Ramos (cell line): ENCODE measurements around the gene SERPINA4.

Experiments
- in situ Hi-C: fragments of 300-500 bp; cut with MboI; formaldehyde crosslinking; loops from one replicate; pipeline ENCODE4 v1.14.3; 2022; ENCODE audit warnings: low sequenced_read_pairs; ENCODE audit not compliant: unreplicated experiment

SERPINA4 gene

DNA sequence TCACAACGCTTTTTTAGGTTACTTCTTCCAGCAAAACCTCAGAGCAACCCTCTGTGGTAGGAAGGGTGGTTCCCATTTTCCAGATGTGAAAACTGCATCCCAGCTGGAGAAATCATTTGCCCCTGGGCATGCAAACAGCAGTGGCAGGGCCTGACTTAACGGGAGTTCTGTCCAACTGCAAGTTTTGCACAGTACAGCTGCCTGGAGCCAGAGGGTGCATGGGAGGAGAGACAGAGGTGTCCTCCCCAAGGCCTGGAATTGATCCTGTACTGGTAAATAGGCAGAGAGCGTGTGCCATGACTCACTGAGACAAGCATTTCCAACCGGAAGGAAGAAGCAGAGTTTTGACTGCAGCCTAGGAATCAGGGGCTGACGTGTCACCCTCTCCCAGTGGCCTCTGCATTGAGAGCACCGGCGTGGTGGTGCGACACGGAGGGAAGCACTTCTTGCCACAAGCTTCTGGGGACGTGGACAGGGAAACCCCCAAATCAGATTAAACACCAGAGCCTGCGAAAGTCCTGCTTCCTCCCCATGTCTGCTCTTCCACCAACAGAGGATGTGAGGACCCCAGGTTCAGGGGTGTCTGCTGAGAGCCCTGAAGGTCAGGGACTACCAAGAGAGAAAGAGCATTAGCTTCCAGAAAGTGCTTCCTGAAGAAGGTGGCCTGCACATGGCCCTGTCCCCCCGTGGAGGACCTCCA is 19.0 kb upstream of the SERPINA4 start:
- in situ Hi-C loops: no loop called here

DNA sequence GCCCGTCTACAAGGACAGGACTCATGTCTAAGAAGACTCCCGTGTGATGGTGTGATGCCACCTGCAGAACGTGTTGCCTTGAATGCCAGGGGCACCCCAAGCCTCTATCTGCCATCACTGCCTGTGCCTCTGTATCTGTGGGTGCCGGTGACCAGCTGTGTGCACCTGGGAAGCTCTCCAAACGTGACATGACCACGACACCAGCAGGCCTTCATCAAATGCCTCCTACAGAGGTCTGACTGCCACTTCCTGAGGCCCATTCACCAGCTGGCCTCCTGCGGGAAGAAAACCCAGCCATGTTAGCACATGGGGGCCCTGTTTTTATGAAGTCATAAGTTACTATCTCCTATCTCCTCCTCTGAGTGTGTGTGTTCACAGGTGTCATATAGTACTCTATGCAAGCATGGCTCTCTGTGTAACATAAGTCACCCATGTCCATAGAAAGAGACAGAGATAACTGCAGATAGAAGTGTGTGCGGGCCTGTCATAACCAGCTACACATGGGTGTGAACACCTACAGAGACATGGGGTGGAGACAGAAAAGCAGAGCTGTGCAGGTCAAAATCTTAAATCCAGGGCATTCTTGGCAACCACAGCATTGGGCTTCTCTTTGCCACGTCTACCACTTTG is 18.3 kb upstream of the SERPINA4 start:
- in situ Hi-C loops: no loop called here

DNA sequence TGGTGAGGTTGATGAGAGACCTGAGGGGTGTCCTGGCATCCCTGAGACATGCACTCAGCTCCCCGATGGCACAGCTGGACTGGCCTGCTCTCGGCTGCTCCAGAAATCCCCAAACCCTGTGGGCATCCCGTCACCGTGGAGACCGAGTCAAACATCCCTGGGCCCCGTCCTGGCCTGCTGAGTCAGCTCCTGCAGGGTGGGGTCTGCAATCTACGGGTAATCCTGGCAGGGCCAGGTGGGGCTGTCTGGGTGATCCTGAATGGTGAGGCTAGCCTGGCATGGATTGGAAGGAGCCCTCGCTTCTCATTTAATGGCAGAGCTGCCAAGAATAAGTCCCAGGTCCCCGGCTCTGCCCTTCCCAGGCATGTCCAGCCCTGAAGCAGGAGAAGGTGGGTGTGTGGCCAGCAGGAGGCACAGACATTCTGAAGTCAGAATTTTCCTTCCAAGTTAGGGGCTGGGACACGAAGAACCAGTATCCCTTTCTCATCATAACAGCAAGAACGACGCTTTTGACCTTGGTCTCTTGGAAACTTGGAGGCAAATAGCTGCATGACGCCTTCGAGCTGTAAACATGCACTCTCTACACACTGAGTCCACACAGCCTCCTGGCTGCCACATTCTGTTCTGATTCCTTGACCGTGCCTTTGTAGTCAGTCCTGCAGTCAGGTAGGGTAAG is 17.7 kb upstream of the SERPINA4 start:
- in situ Hi-C loops: no loop called here

DNA sequence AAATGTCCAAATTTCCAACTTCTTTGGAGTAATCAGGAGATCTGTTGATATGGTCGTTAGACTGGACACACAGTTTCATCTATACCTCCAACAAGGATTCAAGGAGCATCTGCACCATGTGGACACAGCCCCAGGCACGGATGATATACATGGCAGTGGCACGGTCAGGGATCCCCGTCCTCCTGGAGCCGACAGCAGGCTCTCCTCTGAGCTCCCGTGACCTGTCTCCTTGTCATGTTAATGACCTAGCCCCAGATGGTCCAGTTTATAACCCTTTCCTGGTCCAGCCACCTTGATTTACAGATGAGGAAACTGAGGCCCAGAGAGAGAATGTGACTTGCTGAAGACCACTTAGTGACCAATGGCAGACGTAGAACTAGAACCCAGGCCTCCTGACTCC is 16.5 kb upstream of the SERPINA4 start:
- in situ Hi-C loops: no loop called here

DNA sequence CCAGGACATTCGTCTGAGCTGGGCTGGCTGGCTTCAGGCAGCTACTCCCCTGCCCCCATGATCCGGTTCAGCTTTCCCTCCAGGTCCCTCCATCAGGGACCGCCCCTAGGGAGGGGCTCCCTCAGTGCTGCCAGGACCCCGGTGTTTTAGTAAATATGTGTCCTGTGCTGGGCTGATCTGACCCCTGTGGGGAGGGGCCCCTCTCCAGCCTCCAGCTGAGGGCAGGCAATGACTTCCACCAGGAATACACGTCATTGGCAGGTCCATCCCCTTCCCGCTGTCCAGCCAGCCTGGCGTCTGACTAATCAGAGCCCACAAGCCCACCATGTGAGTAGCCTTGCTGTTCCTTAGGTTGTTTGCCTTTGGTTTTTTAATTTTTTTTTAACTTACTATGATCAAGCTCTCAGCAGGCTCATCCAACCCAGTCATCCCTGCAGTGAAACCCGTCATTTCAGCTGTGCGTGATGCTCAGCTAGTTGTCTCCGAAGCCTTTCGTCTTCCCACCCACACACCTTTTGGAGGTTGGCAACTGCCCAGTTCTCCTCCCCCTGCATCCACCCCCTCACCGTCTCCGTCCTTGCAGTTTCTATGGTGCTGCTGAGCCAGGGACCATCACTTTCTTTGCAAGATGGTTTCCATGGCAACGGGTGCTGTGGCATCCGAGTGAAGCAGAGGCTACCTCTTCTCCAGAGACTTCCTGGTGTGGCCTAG is 16.0 kb upstream of the SERPINA4 start:
- in situ Hi-C loops: no loop called here

DNA sequence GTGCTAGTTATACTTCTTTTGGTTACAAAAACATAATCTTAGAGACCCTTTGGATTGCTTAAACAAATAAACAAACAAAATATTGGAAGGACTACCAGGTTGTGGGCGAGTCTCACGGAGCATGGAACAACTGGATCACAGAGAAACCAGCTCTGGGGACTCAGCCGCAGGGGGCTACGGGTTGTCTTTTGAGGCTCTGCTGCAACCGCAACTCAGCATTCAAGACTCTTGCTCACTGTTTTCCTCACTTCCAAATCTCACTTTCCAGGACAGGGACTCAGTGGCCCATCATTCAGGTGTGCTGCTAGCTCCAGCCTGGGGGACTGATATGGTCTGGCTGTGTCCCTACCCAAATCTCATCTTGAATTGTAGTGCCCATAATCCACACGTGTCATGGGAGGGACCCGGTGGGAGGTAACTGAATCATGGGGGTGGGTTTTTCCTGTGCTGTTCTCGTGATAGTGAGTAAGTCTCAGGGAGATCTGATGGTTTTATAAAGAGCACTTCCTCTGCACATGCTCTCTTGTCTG is 14.0 kb upstream of the SERPINA4 start:
- in situ Hi-C loops: no loop called here

DNA sequence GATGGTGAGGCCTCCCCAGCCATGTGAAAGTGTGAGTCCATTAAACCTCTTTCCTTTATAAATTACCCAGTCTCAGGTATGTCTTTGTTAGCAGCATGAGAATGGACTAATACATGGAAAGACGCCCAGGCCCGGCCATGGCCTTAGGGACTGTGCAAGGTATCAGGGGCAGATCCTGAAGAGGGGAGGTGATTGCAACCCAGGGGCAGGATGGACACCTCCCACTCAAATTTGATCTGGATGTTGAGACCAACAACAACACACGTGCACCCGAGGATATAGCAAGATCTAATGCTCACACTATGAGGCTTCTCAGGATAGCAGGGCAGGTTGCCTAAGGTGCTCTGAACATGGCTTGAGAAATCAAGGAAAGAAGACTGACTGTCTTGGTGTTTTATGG is 13.5 kb upstream of the SERPINA4 start:
- in situ Hi-C loops: no loop called here

DNA sequence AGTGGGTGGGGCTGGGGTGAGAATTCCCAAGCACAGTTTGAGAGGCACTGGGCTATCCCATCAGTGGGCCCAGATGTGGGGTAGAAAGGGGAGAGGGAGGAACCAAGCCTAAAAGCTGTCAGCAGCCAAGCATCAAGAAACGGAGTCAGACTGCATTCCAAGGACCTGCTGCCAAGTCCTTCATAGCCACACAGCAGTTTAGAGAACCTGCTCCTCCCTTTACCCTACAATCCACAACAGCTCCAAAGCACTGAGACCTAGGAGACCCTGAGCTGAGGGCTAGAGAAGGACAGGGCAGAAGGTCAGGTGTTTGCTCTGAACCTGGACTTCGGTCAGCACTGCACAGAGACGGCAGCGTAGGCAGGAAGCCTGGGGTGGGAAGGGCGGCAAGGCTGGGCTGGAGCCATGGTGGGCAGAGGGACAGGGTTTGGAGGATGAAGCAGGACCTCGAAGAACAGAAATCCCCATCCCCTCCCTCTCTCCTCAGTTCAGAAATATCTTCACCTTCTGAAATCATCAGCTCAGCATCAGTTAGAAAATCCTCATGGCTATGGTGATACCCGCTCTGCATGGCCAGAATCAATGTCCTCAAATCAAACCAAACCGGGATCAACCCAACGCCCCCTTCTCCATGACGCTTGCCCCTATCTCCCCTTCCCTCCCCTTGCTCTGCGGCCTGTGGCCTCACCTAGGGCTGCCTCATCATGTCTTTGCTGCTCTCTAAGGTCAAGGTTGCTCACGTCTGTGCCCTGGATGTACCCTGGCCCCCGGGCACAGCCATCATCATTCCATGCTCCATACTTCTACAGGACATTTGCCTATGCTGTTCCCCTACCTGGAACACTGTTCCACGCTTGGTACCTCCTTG is 12.9 kb upstream of the SERPINA4 start:
- in situ Hi-C loops: no loop called here

DNA sequence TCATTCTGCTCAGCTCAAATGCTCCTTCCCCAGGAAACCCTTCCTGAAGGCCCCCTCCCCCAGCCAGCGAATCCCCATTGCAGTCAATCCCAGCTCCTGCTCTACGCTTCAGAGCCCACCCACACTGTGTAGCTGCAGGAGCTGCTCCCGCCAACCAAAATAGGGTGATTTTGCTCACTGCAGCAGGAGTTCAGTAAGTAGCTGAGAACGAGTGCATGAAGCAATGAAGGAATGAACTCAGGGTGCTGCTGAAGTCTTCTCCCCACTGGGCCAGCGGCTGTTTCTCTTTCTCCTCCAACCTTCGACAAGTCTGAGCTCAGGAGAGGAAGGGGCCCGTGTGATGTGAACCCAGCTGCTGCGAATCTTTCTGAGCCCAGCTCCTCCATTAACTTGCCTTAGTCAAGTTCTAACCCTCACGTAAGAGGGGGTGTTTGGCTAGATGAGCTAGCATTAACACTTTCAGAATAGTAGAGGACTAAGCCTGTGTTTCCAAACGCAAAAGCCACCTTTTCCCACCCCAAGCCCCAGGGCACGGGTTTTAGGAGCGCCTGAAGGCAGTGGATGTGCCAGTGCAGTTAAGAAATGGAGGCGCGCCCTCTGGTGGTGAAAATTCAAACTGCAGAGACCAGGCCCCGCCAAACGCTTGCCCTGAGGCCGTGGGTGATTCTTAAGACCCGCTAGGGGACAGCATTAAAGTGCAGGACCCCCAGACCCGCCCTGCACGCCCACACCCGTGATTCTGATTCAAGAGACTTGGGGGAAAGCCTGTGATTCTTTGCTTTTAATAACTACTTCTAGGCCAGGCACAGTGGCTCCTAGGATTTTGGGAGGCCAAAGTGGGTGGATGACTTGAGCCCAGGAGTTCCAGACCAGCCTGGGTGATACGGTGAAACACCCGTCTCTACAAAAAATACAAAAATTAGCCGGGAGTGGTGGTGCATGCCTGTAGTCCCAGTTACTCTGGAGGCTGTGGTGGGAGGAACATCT is 11.9 kb upstream of the SERPINA4 start:
- in situ Hi-C loops: no loop called here

DNA sequence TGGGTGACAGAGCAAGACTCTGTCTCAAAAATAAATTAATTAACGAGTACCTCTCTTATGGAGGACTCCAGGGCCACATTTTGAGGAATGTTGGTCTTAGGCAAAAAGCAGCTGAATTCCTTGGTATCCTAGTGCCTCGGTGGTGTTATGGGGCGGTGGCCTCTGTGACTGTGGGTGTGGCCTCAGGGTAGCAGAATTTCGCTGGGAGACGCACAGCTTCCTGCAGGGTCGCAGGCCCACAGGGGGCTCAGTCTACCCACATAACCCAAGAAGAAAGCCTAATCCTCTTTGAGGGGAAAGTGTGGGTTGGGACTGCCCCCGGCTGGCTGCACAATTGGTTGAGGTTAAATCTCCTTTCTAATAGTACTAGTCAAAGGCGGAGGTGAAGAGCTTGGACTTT is 11.2 kb upstream of the SERPINA4 start:
- in situ Hi-C loops: no loop called here

DNA sequence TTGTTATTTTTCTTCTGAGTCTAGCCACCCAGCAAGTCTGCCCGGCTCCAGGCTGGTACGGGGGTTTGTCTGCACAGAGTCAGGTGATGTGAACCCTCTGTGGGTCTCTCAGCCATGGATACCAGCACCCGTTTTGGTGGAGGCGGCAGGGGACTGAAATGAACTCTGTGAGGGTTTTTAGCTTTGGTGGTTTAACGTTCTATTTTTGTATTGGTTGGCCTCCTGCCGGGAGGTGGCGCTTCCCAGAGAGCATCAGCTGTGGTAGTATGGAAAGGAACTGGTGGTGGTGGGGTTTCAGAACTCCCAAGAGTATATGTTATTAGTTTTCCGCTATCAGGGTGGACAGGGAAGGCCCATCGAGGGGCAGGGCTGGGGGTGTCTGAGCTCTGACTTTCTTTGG is 5.3 kb upstream of the SERPINA4 start:
- in situ Hi-C loops: no loop called here

DNA sequence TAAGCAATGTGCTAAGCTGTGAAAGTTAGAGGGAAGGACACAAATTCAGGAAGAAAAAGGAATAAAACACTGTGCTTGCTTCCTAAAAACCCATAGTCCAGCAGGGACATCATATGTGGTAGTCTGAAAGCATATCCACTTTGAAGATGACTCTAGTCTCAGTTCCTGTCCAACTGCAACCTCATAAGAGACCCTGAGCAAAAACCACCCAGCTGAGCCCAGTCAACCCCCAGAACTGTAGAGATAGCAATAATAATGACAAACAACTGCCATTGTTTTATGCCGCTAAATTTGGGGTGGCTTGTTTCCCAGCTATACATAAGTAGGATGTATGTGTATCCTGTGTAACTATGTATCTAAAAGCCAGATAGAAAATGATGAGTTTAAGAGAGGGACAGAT is 3.9 kb upstream of the SERPINA4 start:
- in situ Hi-C loops: no loop called here

DNA sequence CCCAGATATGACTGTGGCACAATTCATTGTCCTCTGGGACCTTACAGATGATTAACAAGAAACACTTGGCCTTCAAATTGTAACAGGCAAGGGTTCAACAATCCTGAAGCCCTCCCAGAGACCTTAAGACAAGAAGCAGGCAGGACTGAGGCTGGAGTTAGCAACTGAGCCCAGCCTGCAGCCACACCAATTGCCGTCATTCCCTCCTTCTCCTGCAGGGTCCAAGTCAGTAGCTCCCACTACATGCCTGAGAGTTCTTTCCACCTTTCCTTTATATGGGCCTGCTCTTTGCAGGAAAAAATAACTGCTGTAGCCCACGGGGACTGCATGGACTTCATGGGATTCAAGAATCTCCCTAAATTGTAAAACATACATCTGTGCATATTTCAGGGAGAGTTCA is 2.4 kb upstream of the SERPINA4 start:
- in situ Hi-C loops: no loop called here

DNA sequence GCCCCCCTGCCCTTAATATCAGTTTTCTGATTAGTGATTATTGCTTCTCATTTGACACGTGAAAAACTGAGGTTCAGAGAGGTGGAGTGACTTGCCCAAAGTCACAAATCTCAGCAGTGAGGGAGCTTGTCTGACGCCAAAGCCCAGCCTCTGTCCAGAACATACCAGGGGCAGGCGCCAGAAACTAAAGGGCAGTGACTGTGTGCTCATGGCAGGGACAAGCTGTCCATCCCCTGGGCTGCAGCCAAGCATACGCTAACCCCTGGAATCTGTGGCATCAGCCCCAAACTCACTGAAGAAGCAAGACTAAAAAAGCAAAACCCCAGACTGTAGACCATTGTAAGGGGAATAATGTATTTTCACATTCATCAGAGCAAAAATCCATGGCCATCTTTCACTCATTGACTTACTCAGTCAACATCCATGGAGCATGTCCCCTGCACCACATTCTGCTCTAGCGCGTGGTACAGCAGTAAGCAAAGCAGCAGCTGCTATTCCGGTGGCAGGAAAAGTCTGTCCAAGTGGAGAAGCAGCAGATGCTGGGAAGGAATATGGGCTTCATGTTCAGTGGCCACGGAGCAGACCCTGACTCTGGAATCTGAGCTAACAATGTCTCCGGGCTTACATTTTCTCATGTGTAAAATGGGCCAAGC is 1.5 kb upstream of the SERPINA4 start:
- in situ Hi-C loops: no loop called here

DNA sequence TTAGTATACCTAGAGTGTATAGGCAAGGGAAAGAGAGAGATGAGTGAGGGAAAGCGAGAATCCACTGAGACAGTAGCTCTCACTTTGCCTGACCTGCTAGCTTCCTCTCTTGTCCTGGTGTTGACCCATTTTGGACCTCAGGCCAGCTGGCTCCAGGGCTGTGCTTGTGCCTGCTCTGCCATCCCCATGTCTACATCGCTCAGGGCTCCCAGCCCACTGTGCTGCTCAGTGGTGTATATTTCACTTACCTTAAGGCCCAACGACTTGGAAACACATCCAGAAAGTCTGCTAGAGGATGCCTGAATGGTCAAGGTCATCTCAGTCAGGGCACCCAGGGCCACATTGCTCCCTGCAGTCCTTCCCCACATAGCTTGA is 964 bp upstream of the SERPINA4 start:
- in situ Hi-C loops: no loop called here

DNA sequence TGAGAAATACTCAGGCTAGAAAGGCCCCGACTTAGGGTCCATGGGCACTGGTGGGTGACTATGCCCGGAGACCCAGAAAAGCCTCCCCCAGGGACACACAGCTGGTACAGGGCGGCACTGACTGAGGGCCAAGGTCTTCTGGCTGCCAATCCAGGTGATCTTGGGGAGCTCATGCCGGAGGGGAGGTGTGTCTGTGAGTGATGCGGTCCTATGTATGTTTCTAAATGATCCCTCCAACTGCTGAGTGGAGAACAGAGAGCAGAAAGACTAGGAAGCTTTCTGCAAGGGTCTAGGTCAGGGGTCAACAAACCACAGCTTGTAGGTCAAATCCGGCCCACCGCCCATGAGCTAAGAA is 391 bp downstream of the SERPINA4 start:
- in situ Hi-C loops: no loop called here

DNA sequence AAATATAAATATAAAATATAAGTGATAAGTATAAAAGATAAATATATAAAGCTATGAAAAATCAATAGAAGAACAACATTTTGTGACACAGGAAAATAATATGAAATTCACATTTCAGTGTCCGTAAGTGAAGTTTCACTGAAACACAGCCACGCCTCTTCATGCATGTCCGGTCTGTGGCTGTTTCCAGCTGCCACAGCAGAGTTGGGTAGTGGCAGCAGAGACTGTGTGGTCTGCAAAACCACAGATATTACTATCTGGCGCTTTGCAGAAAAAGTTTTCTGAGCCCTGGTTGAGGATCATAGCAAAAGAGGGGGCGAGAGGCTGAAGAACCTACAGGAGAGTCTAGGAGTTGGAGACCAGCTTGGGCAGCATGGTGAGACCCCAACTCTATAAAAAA is 780 bp downstream of the SERPINA4 start:
- in situ Hi-C loops: no loop called here
